Measurements from ENCODE around the gene WDR91. TPM values are rescaled to one million over a fixed set of nuclear protein-coding genes. Genes with fewer than 3 reads are reported as not detected.
A peak's percentile ranks its signal among the peaks of the same experiment; 100 is the strongest.

The WDR91 gene
- total and polyA plus RNA-seq, 2 donors (not counting 1 experiment from before 2014, with no cell fraction given): 6.0 to 27.4 TPM

DNA sequence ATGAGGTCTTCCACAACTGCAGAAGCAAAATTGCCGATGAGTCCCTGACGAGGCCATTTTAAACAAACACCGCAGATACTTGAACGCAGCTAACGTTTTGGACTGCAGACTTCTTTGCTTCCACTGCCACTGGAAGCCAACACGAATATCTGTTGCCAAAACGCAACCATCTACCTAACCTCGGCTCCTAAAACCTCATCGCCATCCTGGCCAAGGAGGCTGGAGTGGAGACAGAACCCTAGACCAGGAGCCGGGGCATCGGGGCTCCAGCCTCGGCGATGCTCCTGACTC is 493 bp downstream of the WDR91 start:
- H3K4me1 ChIP-seq (ENCODE audit: control insufficient read depth, extremely low read depth, insufficient read depth, low read length): peaks cover 3% of the 10 kb centered on the region
- no peaks in the 10 kb centered on the region for H3K36me3 ChIP-seq (ENCODE audit: control insufficient read depth, insufficient read depth, low read length)
- H3K9ac ChIP-seq (ENCODE audit: insufficient read depth, low read length): peak overlapping the region; percentile 95
- peak overlapping the region; percentile 86 for H3K27ac ChIP-seq (ENCODE audit: insufficient read depth, low read length)
- peak overlapping the region; percentile 66 to 89 (median 84) for H3K4me3 ChIP-seq (replicated peaks in 1 of 4; ENCODE audit: control extremely low read depth in 1 of 4, insufficient read depth in 1 of 4, low read depth in 3 of 4, low read length in 4 of 4)
- H2AFZ ChIP-seq (ENCODE audit: low read length): peak overlapping the region; percentile 46
- H3K4me2 ChIP-seq (ENCODE audit: extremely low read depth, insufficient read depth, low read length): peak overlapping the region; percentile 86
- DNase-seq (ENCODE audit: low read depth in 2 of 2): peak in 1 of 2 donors; percentile 30
- H3K9me3 ChIP-seq (ENCODE audit: control insufficient read depth, insufficient read depth, low read depth, low read length): no peaks in the 10 kb centered on the region
- TF ChIP-seq, protein P1, sequence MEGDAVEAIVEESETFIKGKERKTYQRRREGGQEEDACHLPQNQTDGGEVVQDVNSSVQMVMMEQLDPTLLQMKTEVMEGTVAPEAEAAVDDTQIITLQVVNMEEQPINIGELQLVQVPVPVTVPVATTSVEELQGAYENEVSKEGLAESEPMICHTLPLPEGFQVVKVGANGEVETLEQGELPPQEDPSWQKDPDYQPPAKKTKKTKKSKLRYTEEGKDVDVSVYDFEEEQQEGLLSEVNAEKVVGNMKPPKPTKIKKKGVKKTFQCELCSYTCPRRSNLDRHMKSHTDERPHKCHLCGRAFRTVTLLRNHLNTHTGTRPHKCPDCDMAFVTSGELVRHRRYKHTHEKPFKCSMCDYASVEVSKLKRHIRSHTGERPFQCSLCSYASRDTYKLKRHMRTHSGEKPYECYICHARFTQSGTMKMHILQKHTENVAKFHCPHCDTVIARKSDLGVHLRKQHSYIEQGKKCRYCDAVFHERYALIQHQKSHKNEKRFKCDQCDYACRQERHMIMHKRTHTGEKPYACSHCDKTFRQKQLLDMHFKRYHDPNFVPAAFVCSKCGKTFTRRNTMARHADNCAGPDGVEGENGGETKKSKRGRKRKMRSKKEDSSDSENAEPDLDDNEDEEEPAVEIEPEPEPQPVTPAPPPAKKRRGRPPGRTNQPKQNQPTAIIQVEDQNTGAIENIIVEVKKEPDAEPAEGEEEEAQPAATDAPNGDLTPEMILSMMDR (conservative IDR thresholded peaks at IDR 0.05 in 1 of 2, IDR thresholded peaks at IDR 0.05 in 1 of 2; ENCODE audit: low read depth in 1 of 2, low read length in 2 of 2): no peak
- no peak for TF ChIP-seq EZH2 (IDR thresholded peaks at IDR 0.05; ENCODE audit: low read length, missing control alignments)
- no peaks in the 10 kb centered on the region for H4K20me1 ChIP-seq (ENCODE audit: control insufficient read depth, extremely low read depth, insufficient read depth, low read length)
- no peaks in the 10 kb centered on the region for H3K27me3 ChIP-seq (ENCODE audit: control insufficient read depth, insufficient read depth, low read length)
- no peaks in the 10 kb centered on the region for H3K79me2 ChIP-seq (ENCODE audit: control insufficient read depth, insufficient read depth, low read length)

DNA sequence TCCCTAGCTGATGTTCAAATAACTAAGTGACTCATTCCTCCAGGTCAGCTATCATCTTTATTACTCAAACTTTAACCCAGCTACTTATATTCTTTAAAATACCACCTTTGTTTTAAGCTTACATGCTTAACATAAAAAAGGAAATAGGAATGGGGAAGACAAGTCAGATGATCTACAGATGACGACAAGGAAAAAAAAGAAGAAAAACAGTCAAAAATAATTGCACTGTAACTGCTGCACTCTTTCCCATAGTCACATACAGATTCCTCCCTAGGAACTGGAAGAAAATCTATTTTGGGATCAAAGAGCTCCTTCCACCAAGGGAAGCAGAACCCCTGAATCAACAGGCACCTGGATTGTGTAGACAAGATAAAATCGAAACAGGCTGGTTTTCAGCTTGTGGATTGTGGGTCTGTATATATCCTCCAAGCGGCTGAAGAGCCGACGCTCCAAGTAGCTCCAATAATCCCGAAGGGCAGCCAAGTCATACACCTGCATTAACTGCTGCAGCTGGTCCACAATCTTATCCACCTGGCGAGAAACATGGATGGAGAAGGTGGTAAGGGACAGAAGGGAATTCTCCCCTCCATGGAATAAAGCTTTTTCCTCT is 2.0 kb downstream of the WDR91 start:
- Histone ChIP-seq H3K27me3 (ENCODE audit: control insufficient read depth, insufficient read depth, low read length) (no peaks in the 10 kb centered on the region), H3K4me3 (replicated peaks in 1 of 4; ENCODE audit: control extremely low read depth in 1 of 4, insufficient read depth in 1 of 4, low read depth in 3 of 4, low read length in 4 of 4) (peak overlapping the region in 1 of 4 experiments; percentile 12), H3K4me1 (ENCODE audit: control insufficient read depth, extremely low read depth, insufficient read depth, low read length) (peaks cover 13% of the 10 kb centered on the region), H3K27ac (ENCODE audit: insufficient read depth, low read length) (no peak overlapping the region), H3K9ac (ENCODE audit: insufficient read depth, low read length) (no peak overlapping the region), H3K36me3 (ENCODE audit: control insufficient read depth, insufficient read depth, low read length) (no peaks in the 10 kb centered on the region), H4K20me1 (ENCODE audit: control insufficient read depth, extremely low read depth, insufficient read depth, low read length) (no peaks in the 10 kb centered on the region), H3K4me2 (ENCODE audit: extremely low read depth, insufficient read depth, low read length) (peak overlapping the region; percentile 68), H3K79me2 (ENCODE audit: control insufficient read depth, insufficient read depth, low read length) (no peaks in the 10 kb centered on the region), H2AFZ (ENCODE audit: low read length) (no peak overlapping the region), H3K9me3 (ENCODE audit: control insufficient read depth, insufficient read depth, low read depth, low read length) (no peaks in the 10 kb centered on the region)
- DNase-seq (ENCODE audit: low read depth in 2 of 2): no peak
- TF ChIP-seq, protein P1 (conservative IDR thresholded peaks at IDR 0.05 in 1 of 2, IDR thresholded peaks at IDR 0.05 in 1 of 2; ENCODE audit: low read depth in 1 of 2, low read length in 2 of 2): no peak
- TF ChIP-seq EZH2 (IDR thresholded peaks at IDR 0.05; ENCODE audit: low read length, missing control alignments): no peak

DNA sequence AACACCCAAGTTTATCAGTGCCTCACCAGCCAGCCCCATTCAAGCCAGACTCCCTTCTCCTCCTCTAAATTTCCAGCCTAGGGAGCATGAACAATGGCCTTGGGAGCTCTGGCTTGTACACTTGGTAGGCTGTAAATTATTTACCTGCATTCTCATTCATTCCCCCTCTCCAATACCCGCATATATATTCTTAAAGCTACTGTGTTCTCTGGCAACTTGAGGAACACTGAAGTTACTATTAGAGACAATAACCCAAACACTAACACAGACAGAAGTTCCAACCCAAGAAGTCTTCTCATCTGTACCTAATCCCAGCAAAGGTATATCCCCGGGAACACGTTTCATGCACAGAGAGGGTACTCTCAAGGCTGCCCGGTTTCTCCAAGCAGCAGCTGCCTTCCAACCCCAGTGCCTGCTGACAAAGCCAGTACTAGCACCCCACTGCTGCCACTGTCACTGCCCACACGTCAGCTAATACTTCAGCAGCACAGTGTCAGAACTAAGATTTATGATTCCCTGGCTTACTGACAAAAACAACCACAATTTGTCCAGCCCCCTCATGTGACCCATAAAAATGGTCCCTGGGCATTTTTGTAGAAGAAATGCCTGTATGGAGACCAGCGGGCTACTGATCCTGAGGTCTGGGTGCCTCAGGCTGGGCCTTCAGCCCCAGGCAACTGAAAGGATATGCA is 3.1 kb downstream of the WDR91 start:
- DNase-seq (ENCODE audit: low read depth in 2 of 2): peak; percentile 20 to 46
- H3K36me3 ChIP-seq (ENCODE audit: control insufficient read depth, insufficient read depth, low read length): no peaks in the 10 kb centered on the region
- peaks cover 21% of the 10 kb centered on the region for H3K4me1 ChIP-seq (ENCODE audit: control insufficient read depth, extremely low read depth, insufficient read depth, low read length)

More for the DNA sequence above, 3.1 kb downstream of the WDR91 start:
- Histone ChIP-seq H3K9me3 (ENCODE audit: control insufficient read depth, insufficient read depth, low read depth, low read length) (no peaks in the 10 kb centered on the region), H3K79me2 (ENCODE audit: control insufficient read depth, insufficient read depth, low read length) (no peaks in the 10 kb centered on the region), H4K20me1 (ENCODE audit: control insufficient read depth, extremely low read depth, insufficient read depth, low read length) (no peaks in the 10 kb centered on the region), H3K27ac (ENCODE audit: insufficient read depth, low read length) (no peak overlapping the region), H2AFZ (ENCODE audit: low read length) (no peak overlapping the region), H3K27me3 (ENCODE audit: control insufficient read depth, insufficient read depth, low read length) (no peaks in the 10 kb centered on the region), H3K9ac (ENCODE audit: insufficient read depth, low read length) (no peak overlapping the region), H3K4me3 (replicated peaks in 1 of 4; ENCODE audit: control extremely low read depth in 1 of 4, insufficient read depth in 1 of 4, low read depth in 3 of 4, low read length in 4 of 4) (no peak overlapping the region), H3K4me2 (ENCODE audit: extremely low read depth, insufficient read depth, low read length) (peak overlapping the region; percentile 54)
- TF ChIP-seq EZH2 (IDR thresholded peaks at IDR 0.05; ENCODE audit: low read length, missing control alignments): no peak
- TF ChIP-seq, protein P1 (conservative IDR thresholded peaks at IDR 0.05 in 1 of 2, IDR thresholded peaks at IDR 0.05 in 1 of 2; ENCODE audit: low read depth in 1 of 2, low read length in 2 of 2): no peak
